Glomerular endothelial cell (primary cell): ENCODE measurements around the gene POTEB2. TPM values are rescaled to one million over a fixed set of nuclear protein-coding genes. Genes with fewer than 3 reads are reported as not detected.
"Not testable (repeated sequence)": the region's sequence is repeated elsewhere in the genome, so short reads cannot be mapped to it uniquely, and the experiment has no call there.

Source experiments
- DNase-seq: peaks from one replicate; pipeline ENCODE4 v3.0.0-alpha.2; 2011; ENCODE audit warnings: low read depth, low spot score; ENCODE audit errors: extremely low read depth
- total RNA-seq: library from RNA; depleted of rRNA; stranded (reverse); fragments of >200 nt; gene quantifications from 2 replicates; pipeline ENCODE4 v1.2.3, GENCODE V29; 2015

Gene POTEB2
- not detected in 2 replicates for total RNA-seq

- not testable (repeated sequence) for DNase-seq
Observed at GRCh38 chr15:20866214-20866613, at the start of gene POTEB2. Gene POTEB2 (minus strand): TSS chr15:20866314. CDS start chr15:20866281, 33 bp downstream.

- DNase-seq: not testable (repeated sequence)
Observed at GRCh38 chr15:20879916-20880315, 13.8 kb upstream of the POTEB2 start.

DNA sequence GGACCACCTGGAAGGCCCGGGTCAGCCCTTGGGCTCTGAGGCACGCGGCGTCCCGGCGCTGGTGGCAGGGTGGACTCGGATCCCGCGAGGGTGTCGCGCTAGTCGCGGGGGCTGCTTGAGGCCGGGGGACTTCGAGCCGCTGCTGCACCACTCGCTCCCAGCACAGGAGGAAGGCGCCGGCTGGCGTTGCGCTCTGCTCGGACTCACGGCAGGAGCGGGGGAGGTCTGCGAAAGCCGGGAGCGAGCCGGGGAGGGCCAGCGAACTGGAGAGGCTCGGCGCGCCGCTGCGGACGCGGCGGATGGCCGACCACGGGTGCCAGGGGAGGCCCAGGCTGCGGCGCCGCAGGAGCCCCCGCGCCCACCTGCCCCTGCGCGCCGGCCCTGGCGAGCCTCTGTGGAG, 12.3 kb upstream of the POTEB2 start:
- DNase-seq: not testable (repeated sequence)

- DNase-seq: not testable (repeated sequence)
Observed at GRCh38 chr15:20877819-20878218, 11.7 kb upstream of the POTEB2 start.
